H9 (cell line): Measurements from ENCODE around the gene GFRA1. TPM values are rescaled to one million over a fixed set of nuclear protein-coding genes. Genes with fewer than 3 reads are reported as not detected.

ENCODE experiments used
- DNase-seq: peaks from one replicate; pipeline ENCODE4 v3.0.0-alpha.2; 2017
- H2AFZ ChIP-seq: one replicate; pipeline ENCODE4 v1.6.1; 2013; ENCODE audit warnings: mild to moderate bottlenecking, low read length, control low read depth, moderate library complexity
- H2AK5ac ChIP-seq: 2 replicates; pipeline ENCODE4 v1.6.1; 2013; ENCODE audit warnings: low read length, control low read depth, mixed read lengths; ENCODE audit not compliant: insufficient read length
- H2BK120ac ChIP-seq: one replicate; pipeline ENCODE4 v1.6.1; 2013; ENCODE audit warnings: low read depth, mild to moderate bottlenecking, low read length, control low read depth, inconsistent platforms; ENCODE audit not compliant: poor library complexity, severe bottlenecking
- H2BK12ac ChIP-seq: 2 replicates; pipeline ENCODE4 v1.6.1; 2013; ENCODE audit warnings: low read length, control low read depth, mixed read lengths, low read depth; ENCODE audit not compliant: insufficient read length
- H2BK15ac ChIP-seq: 2 replicates; pipeline ENCODE4 v1.6.1; 2013; ENCODE audit warnings: low read depth, low read length, control low read depth
- H2BK20ac ChIP-seq: one replicate; pipeline ENCODE4 v1.6.1; 2013; ENCODE audit warnings: low read depth, mild to moderate bottlenecking, low read length, control low read depth, inconsistent platforms; ENCODE audit not compliant: poor library complexity, severe bottlenecking
- H2BK5ac ChIP-seq: 2 replicates; pipeline ENCODE4 v1.6.1; 2013; ENCODE audit warnings: low read length, control low read depth, mixed read lengths; ENCODE audit not compliant: insufficient read length
- H3K14ac ChIP-seq: 2 replicates; pipeline ENCODE4 v1.6.1; 2013; ENCODE audit warnings: low read length, control low read depth; ENCODE audit not compliant: insufficient read depth
- H3K18ac ChIP-seq: 2 replicates; pipeline ENCODE4 v1.6.1; 2013; ENCODE audit warnings: low read depth, mild to moderate bottlenecking, mixed read lengths, low read length, control low read depth; ENCODE audit not compliant: insufficient read length
- H3K23ac ChIP-seq: 2 replicates; pipeline ENCODE4 v1.6.1; 2013; ENCODE audit warnings: low read length, control low read depth, mixed read lengths, low read depth; ENCODE audit not compliant: insufficient read length
- H3K23me2 ChIP-seq: 2 replicates; pipeline ENCODE4 v1.6.1; 2013; ENCODE audit warnings: low read depth, mild to moderate bottlenecking, mixed read lengths, low read length, control low read depth; ENCODE audit not compliant: insufficient read length, poor library complexity, severe bottlenecking
- H3K27ac ChIP-seq: 2 replicates; pipeline ENCODE4 v1.5.1; 2013; ENCODE audit warnings: low read length, control low read depth, mixed read lengths, low read depth; ENCODE audit not compliant: insufficient read length
- H3K27me3 ChIP-seq: 2 replicates; pipeline ENCODE4 v1.6.1; 2013; ENCODE audit warnings: low read length, control low read depth, inconsistent platforms; ENCODE audit not compliant: insufficient read depth
- H3K4ac ChIP-seq: 2 replicates; pipeline ENCODE4 v1.6.1; 2013; ENCODE audit warnings: low read depth, mild to moderate bottlenecking, control low read depth, inconsistent platforms, low read length, moderate library complexity
- H3K4me1 ChIP-seq: 2 replicates; pipeline ENCODE4 v1.6.1; 2013; ENCODE audit warnings: low read length, control low read depth, inconsistent platforms; ENCODE audit not compliant: insufficient read depth
- H3K4me2 ChIP-seq: 2 replicates; pipeline ENCODE4 v1.6.1; 2013; ENCODE audit warnings: low read length, control low read depth, mixed read lengths; ENCODE audit not compliant: insufficient read length, insufficient read depth
- H3K56ac ChIP-seq: 2 replicates; pipeline ENCODE4 v1.6.1; 2013; ENCODE audit warnings: low read depth, mild to moderate bottlenecking, mixed read lengths, low read length, control low read depth; ENCODE audit not compliant: insufficient read length
- H3K79me1 ChIP-seq: 2 replicates; pipeline ENCODE4 v1.6.1; 2013; ENCODE audit warnings: low read depth, mild to moderate bottlenecking, moderate library complexity, low read length, control low read depth, inconsistent platforms; ENCODE audit not compliant: insufficient read depth, poor library complexity, severe bottlenecking
- H3K79me2 ChIP-seq: 2 replicates; pipeline ENCODE4 v1.6.1; 2013; ENCODE audit warnings: low read length, control low read depth, inconsistent platforms; ENCODE audit not compliant: insufficient read depth
- H3K9ac ChIP-seq: 2 replicates; pipeline ENCODE4 v1.6.1; 2013; ENCODE audit warnings: low read length, control low read depth, mixed read lengths; ENCODE audit not compliant: insufficient read length; ENCODE audit errors: extremely low read depth
- H3K9me3 ChIP-seq: one replicate; pipeline ENCODE4 v1.6.1; 2013; ENCODE audit warnings: low read depth, low read length, inconsistent platforms; ENCODE audit not compliant: control insufficient read depth
- H3T11ph ChIP-seq: one replicate; pipeline ENCODE4 v1.6.1; 2013; ENCODE audit warnings: mild to moderate bottlenecking, low read length, control low read depth, inconsistent platforms
- H4K20me1 ChIP-seq: one replicate; pipeline ENCODE4 v1.6.1; 2013; ENCODE audit not compliant: control insufficient read depth, insufficient read length, insufficient read depth
- H4K5ac ChIP-seq: 2 replicates; pipeline ENCODE4 v1.6.1; 2013; ENCODE audit warnings: low read depth, mild to moderate bottlenecking, mixed read lengths, low read length, control low read depth; ENCODE audit not compliant: insufficient read length
- H4K8ac ChIP-seq: replicated peaks from 2 replicates; pipeline ENCODE4 v1.6.1; 2013; ENCODE audit warnings: low read length, control low read depth, mixed read lengths, low read depth; ENCODE audit not compliant: insufficient read length
- H4K91ac ChIP-seq: 2 replicates; pipeline ENCODE4 v1.6.1; 2013; ENCODE audit warnings: low read depth, mild to moderate bottlenecking, moderate library complexity, mixed read lengths, low read length, control low read depth; ENCODE audit not compliant: insufficient read length
- H3K27ac Mint-ChIP-seq, 3 experiments: 2 replicates in 2 of 3; 3 replicates in 1 of 3; pipeline ENCODE4 v1.8.0; 2020 to 2021; ENCODE audit warnings: mixed read lengths in 3 of 3, mild to moderate bottlenecking in 1 of 3, moderate library complexity in 1 of 3
- H3K27me3 Mint-ChIP-seq: 2 replicates; pipeline ENCODE4 v1.8.0; 2021; ENCODE audit warnings: low read depth, mild to moderate bottlenecking, moderate library complexity, mixed read lengths
- H3K36me3 Mint-ChIP-seq, 3 experiments: 2 replicates in 2 of 3; 3 replicates in 1 of 3; pipeline ENCODE4 v1.8.0; 2020 to 2021; ENCODE audit warnings: low read depth in 3 of 3, mixed read lengths in 3 of 3; ENCODE audit not compliant: insufficient read depth in 1 of 3
- H3K4me1 Mint-ChIP-seq, 2 experiments: 2 replicates each; pipeline ENCODE4 v1.8.0; 2020; ENCODE audit warnings: mixed read lengths in 2 of 2
- H3K4me3 Mint-ChIP-seq, 2 experiments: 2 replicates in 1 of 2; 3 replicates in 1 of 2; pipeline ENCODE4 v1.8.0; 2020 to 2021; ENCODE audit warnings: mild to moderate bottlenecking in 2 of 2, mixed read lengths in 2 of 2, moderate library complexity in 1 of 2
- H3K9me3 Mint-ChIP-seq, 2 experiments: 2 replicates in 1 of 2; 3 replicates in 1 of 2; pipeline ENCODE4 v1.8.0; 2020; ENCODE audit warnings: mild to moderate bottlenecking in 2 of 2, mixed read lengths in 2 of 2, moderate library complexity in 1 of 2
- WGBS: extraction: QIAGEN DNeasy Blood & Tissue Kit; methylation state at CpG from one replicate; pipeline ENCODE4 v1.1.7; 2013; ENCODE audit warnings: missing lambda C conversion rate, low lambda C conversion rate, mixed read lengths; ENCODE audit not compliant: insufficient read length; ENCODE audit errors: extremely low coverage; 5-methylcytosine and 5-hydroxymethylcytosine counted together
- total RNA-seq: library from RNA; stranded (reverse); gene quantifications from 2 replicates; pipeline ENCODE4 v1.2.1, GENCODE V29; 2021
- TF ChIP-seq, protein P1 (sequence below): fragments of 200-600 bp; sonication (generic); conservative IDR thresholded peaks from 3 replicates; pipeline ENCODE4 v1.8.0; 2021; ENCODE audit warnings: antibody characterized with exemption, mild to moderate bottlenecking

Gene GFRA1
- total RNA-seq, 1 experiment from 2014 or later: 0.24 TPM

DNA sequence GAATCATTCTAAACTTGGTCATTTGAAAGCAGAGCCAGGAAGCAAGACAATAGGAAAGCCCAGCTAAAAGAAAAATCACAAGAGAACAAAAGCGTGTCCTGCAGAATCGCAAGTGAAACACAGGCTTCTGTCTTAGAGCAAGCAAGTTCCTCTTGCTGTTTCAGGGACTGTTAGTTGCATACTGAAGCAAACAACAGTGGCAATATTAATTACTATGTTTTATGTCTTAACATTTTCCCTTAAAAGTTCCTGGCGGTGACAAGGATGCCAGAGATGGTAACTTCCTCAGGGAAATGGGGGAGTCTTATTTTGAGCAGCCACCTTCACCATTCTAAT lies 217.1 kb downstream of the GFRA1 start:
- Histone ChIP-seq H3K4me1 (peaks cover 2% of the 10 kb centered on the region; the same call in 1 of the 2 replicates), H2BK15ac (no peak overlapping the region), H3K9me3 (no peaks in the 10 kb centered on the region), H2BK5ac (no peak overlapping the region), H4K8ac (no peak overlapping the region), H2BK120ac (no peak overlapping the region), H2AK5ac (no peak overlapping the region), H3T11ph (no peak overlapping the region), H4K5ac (no peak overlapping the region), H3K23ac (no peak overlapping the region), H3K4me2 (no peak overlapping the region), H3K18ac (no peak overlapping the region), H3K4ac (no peak overlapping the region), H3K79me2 (no peaks in the 10 kb centered on the region), H2BK20ac (no peak overlapping the region), H3K27ac (no peak overlapping the region), H3K14ac (no peak overlapping the region), H3K23me2 (no peaks in the 10 kb centered on the region), H2BK12ac (no peak overlapping the region), H2AFZ (no peak overlapping the region), H3K79me1 (no peaks in the 10 kb centered on the region), H3K27me3 (no peaks in the 10 kb centered on the region), H4K91ac (no peak overlapping the region), H3K9ac (no peak overlapping the region), H4K20me1 (no peaks in the 10 kb centered on the region), H3K56ac (no peak overlapping the region)
- no peaks in the 10 kb centered on the region for H3K36me3 Mint-ChIP-seq
- TF ChIP-seq, protein P1, sequence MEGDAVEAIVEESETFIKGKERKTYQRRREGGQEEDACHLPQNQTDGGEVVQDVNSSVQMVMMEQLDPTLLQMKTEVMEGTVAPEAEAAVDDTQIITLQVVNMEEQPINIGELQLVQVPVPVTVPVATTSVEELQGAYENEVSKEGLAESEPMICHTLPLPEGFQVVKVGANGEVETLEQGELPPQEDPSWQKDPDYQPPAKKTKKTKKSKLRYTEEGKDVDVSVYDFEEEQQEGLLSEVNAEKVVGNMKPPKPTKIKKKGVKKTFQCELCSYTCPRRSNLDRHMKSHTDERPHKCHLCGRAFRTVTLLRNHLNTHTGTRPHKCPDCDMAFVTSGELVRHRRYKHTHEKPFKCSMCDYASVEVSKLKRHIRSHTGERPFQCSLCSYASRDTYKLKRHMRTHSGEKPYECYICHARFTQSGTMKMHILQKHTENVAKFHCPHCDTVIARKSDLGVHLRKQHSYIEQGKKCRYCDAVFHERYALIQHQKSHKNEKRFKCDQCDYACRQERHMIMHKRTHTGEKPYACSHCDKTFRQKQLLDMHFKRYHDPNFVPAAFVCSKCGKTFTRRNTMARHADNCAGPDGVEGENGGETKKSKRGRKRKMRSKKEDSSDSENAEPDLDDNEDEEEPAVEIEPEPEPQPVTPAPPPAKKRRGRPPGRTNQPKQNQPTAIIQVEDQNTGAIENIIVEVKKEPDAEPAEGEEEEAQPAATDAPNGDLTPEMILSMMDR: no peak
- no peak for DNase-seq
- peaks cover 20 to 28% of the 10 kb centered on the region in 2 experiments for H3K4me1 Mint-ChIP-seq
- H3K27me3 Mint-ChIP-seq: peaks cover 3% of the 10 kb centered on the region; the same call in 1 of the 2 replicates
- H3K9me3 Mint-ChIP-seq: no peaks in the 10 kb centered on the region
- no CpG with 5 or more reads among the region's 3 CpGs for WGBS
- H3K4me3 Mint-ChIP-seq: no peak overlapping the region
- peak overlapping the region in 1 of 3 experiments; percentile 82; a peak in 2 of 7 replicates for H3K27ac Mint-ChIP-seq
